HEK293 (cell line): Measurements from ENCODE around the gene ZNF473.

ENCODE experiments used
- GLIS2 ChIP-seq: fragments of 450-650 bp; formaldehyde crosslinking; IDR thresholded peaks from 2 replicates; pipeline ENCODE4 v1.5.1; 2016; ENCODE audit warnings: missing biosample characterization, missing genetic modification characterization
- IKZF3 ChIP-seq: fragments of 450-650 bp; IDR thresholded peaks from 2 replicates; pipeline ENCODE4 v1.5.0; 2018; ENCODE audit warnings: missing biosample characterization, mild to moderate bottlenecking, missing genetic modification characterization, moderate library complexity
- KLF1 ChIP-seq: fragments of 450-650 bp; formaldehyde crosslinking; IDR thresholded peaks from 2 replicates; pipeline ENCODE4 v1.5.1; 2016; ENCODE audit warnings: missing biosample characterization, missing genetic modification characterization
- MEIS1 ChIP-seq: sonication (generic); formaldehyde crosslinking; IDR thresholded peaks from 2 replicates; pipeline ENCODE4 v1.8.1; 2022; ENCODE audit warnings: missing genetic modification reagents, mild to moderate bottlenecking, borderline replicate concordance
- YY1 ChIP-seq: fragments of 450-650 bp; formaldehyde crosslinking; IDR thresholded peaks from 2 replicates; pipeline ENCODE4 v1.5.1; 2018; ENCODE audit warnings: missing biosample characterization, missing genetic modification characterization
- ZBTB8A ChIP-seq: fragments of 450-650 bp; formaldehyde crosslinking; IDR thresholded peaks from 2 replicates; pipeline ENCODE4 v1.5.1; 2016; ENCODE audit warnings: missing biosample characterization, missing genetic modification characterization
- ZNF274 ChIP-seq, 2 experiments: fragments of 200-500 bp in 1 of 2; fragments of 450-650 bp in 1 of 2; sonication (Bioruptor generic) in 1 of 2; formaldehyde crosslinking in 1 of 2; IDR thresholded peaks; 2 replicates each; pipeline versions ENCODE4 v1.5.1 to v1.6.1; 2014 to 2016; ENCODE audit warnings: borderline replicate concordance in 1 of 2, inconsistent platforms in 1 of 2, low read length in 1 of 2, missing biosample characterization in 1 of 2, missing genetic modification characterization in 1 of 2
- ZNF785 ChIP-seq: fragments of 450-650 bp; formaldehyde crosslinking; IDR thresholded peaks from 2 replicates; pipeline ENCODE4 v1.5.1; 2016; ENCODE audit warnings: missing biosample characterization, missing genetic modification characterization
- TF ChIP-seq, protein P1 (sequence below): fragments of 450-650 bp; formaldehyde crosslinking; IDR thresholded peaks from 2 replicates; pipeline ENCODE4 v1.5.1; 2016; ENCODE audit warnings: missing biosample characterization, missing genetic modification characterization
- TF ChIP-seq, protein P2 (sequence below): fragments of 450-650 bp; formaldehyde crosslinking; IDR thresholded peaks from 2 replicates; pipeline ENCODE4 v1.5.1; 2016; ENCODE audit warnings: missing biosample characterization, missing genetic modification characterization
- TF ChIP-seq, protein P3 (sequence below): fragments of 450-650 bp; formaldehyde crosslinking; IDR thresholded peaks from 2 replicates; pipeline ENCODE4 v1.5.1; 2016; ENCODE audit warnings: missing biosample characterization, missing genetic modification characterization
- TF ChIP-seq, protein P4 (sequence below): sonication (generic); formaldehyde crosslinking; IDR thresholded peaks from 2 replicates; pipeline ENCODE4 v1.8.1; 2022; ENCODE audit warnings: mild to moderate bottlenecking, moderate library complexity, missing genetic modification reagents
- TF ChIP-seq, protein P5 (sequence below): fragments of 450-650 bp; formaldehyde crosslinking; IDR thresholded peaks from 2 replicates; pipeline ENCODE4 v1.5.1; 2017; ENCODE audit warnings: missing biosample characterization, missing genetic modification characterization
- TF ChIP-seq, protein P6 (sequence below): fragments of 450-650 bp; formaldehyde crosslinking; IDR thresholded peaks from 2 replicates; pipeline ENCODE4 v1.5.1; 2016; ENCODE audit warnings: missing biosample characterization, missing genetic modification characterization, borderline replicate concordance

DNA sequence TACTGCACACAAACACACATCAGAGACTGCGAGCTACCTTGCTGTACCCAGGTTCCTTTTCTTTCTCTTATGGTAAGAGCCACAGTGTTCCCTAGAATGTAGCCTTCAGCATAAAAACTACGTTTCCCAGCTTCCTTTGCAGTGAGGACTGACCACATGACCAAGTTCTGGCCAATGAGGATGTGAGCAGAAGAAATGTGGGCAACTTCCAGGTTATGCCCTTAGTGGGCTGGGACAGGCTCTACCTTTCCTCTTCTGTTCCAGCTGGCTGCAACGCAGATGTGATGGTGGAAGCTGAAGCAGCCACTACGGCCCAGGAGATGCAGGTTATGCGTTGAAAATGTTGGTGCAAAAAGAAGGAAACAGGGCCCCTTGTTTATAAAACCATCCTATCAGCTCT is 28.1 kb upstream of the ZNF473 start:
- no peak for TF ChIP-seq GLIS2
- TF ChIP-seq, protein P1, sequence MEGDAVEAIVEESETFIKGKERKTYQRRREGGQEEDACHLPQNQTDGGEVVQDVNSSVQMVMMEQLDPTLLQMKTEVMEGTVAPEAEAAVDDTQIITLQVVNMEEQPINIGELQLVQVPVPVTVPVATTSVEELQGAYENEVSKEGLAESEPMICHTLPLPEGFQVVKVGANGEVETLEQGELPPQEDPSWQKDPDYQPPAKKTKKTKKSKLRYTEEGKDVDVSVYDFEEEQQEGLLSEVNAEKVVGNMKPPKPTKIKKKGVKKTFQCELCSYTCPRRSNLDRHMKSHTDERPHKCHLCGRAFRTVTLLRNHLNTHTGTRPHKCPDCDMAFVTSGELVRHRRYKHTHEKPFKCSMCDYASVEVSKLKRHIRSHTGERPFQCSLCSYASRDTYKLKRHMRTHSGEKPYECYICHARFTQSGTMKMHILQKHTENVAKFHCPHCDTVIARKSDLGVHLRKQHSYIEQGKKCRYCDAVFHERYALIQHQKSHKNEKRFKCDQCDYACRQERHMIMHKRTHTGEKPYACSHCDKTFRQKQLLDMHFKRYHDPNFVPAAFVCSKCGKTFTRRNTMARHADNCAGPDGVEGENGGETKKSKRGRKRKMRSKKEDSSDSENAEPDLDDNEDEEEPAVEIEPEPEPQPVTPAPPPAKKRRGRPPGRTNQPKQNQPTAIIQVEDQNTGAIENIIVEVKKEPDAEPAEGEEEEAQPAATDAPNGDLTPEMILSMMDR (tag by site-specific recombination), result no peak
- TF ChIP-seq, protein P2, sequence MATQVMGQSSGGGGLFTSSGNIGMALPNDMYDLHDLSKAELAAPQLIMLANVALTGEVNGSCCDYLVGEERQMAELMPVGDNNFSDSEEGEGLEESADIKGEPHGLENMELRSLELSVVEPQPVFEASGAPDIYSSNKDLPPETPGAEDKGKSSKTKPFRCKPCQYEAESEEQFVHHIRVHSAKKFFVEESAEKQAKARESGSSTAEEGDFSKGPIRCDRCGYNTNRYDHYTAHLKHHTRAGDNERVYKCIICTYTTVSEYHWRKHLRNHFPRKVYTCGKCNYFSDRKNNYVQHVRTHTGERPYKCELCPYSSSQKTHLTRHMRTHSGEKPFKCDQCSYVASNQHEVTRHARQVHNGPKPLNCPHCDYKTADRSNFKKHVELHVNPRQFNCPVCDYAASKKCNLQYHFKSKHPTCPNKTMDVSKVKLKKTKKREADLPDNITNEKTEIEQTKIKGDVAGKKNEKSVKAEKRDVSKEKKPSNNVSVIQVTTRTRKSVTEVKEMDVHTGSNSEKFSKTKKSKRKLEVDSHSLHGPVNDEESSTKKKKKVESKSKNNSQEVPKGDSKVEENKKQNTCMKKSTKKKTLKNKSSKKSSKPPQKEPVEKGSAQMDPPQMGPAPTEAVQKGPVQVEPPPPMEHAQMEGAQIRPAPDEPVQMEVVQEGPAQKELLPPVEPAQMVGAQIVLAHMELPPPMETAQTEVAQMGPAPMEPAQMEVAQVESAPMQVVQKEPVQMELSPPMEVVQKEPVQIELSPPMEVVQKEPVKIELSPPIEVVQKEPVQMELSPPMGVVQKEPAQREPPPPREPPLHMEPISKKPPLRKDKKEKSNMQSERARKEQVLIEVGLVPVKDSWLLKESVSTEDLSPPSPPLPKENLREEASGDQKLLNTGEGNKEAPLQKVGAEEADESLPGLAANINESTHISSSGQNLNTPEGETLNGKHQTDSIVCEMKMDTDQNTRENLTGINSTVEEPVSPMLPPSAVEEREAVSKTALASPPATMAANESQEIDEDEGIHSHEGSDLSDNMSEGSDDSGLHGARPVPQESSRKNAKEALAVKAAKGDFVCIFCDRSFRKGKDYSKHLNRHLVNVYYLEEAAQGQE (tag by site-specific recombination), result no peak
- no peak for TF ChIP-seq KLF1
- no peak for TF ChIP-seq IKZF3
- peak; percentile 81 for TF ChIP-seq ZBTB8A
- TF ChIP-seq MEIS1 (CRISPR knock-in tag), result no peak
- no peak for TF ChIP-seq YY1 (tag by site-specific recombination)
- TF ChIP-seq, protein P3, sequence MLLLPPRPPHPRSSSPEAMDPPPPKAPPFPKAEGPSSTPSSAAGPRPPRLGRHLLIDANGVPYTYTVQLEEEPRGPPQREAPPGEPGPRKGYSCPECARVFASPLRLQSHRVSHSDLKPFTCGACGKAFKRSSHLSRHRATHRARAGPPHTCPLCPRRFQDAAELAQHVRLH (tag by site-specific recombination), result no peak
- no peak for TF ChIP-seq ZNF785 (tag by site-specific recombination)
- TF ChIP-seq, protein P4, sequence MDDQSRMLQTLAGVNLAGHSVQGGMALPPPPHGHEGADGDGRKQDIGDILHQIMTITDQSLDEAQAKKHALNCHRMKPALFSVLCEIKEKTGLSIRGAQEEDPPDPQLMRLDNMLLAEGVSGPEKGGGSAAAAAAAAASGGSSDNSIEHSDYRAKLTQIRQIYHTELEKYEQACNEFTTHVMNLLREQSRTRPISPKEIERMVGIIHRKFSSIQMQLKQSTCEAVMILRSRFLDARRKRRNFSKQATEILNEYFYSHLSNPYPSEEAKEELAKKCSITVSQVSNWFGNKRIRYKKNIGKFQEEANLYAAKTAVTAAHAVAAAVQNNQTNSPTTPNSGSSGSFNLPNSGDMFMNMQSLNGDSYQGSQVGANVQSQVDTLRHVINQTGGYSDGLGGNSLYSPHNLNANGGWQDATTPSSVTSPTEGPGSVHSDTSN (CRISPR knock-in tag), result no peak
- TF ChIP-seq, protein P5, sequence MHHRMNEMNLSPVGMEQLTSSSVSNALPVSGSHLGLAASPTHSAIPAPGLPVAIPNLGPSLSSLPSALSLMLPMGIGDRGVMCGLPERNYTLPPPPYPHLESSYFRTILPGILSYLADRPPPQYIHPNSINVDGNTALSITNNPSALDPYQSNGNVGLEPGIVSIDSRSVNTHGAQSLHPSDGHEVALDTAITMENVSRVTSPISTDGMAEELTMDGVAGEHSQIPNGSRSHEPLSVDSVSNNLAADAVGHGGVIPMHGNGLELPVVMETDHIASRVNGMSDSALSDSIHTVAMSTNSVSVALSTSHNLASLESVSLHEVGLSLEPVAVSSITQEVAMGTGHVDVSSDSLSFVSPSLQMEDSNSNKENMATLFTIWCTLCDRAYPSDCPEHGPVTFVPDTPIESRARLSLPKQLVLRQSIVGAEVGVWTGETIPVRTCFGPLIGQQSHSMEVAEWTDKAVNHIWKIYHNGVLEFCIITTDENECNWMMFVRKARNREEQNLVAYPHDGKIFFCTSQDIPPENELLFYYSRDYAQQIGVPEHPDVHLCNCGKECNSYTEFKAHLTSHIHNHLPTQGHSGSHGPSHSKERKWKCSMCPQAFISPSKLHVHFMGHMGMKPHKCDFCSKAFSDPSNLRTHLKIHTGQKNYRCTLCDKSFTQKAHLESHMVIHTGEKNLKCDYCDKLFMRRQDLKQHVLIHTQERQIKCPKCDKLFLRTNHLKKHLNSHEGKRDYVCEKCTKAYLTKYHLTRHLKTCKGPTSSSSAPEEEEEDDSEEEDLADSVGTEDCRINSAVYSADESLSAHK, result no peak
- TF ChIP-seq, protein P6, sequence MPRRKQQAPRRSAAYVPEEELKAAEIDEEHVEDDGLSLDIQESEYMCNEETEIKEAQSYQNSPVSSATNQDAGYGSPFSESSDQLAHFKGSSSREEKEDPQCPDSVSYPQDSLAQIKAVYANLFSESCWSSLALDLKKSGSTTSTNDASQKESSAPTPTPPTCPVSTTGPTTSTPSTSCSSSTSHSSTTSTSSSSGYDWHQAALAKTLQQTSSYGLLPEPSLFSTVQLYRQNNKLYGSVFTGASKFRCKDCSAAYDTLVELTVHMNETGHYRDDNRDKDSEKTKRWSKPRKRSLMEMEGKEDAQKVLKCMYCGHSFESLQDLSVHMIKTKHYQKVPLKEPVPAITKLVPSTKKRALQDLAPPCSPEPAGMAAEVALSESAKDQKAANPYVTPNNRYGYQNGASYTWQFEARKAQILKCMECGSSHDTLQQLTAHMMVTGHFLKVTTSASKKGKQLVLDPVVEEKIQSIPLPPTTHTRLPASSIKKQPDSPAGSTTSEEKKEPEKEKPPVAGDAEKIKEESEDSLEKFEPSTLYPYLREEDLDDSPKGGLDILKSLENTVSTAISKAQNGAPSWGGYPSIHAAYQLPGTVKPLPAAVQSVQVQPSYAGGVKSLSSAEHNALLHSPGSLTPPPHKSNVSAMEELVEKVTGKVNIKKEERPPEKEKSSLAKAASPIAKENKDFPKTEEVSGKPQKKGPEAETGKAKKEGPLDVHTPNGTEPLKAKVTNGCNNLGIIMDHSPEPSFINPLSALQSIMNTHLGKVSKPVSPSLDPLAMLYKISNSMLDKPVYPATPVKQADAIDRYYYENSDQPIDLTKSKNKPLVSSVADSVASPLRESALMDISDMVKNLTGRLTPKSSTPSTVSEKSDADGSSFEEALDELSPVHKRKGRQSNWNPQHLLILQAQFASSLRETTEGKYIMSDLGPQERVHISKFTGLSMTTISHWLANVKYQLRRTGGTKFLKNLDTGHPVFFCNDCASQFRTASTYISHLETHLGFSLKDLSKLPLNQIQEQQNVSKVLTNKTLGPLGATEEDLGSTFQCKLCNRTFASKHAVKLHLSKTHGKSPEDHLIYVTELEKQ, result no peak
- TF ChIP-seq ZNF274 (IDR thresholded peaks at IDR 0.05; ENCODE audit: low read length), result no peak
- no peak for TF ChIP-seq ZNF274 (tag by site-specific recombination; IDR thresholded peaks at IDR 0.05; ENCODE audit: borderline replicate concordance)
